NCI-H1048 (cell line): Measurements from ENCODE around the gene MPPED1.

Experiments
- DNase-seq: peaks from one replicate; lab custom pipeline; 2025; lab: John Stamatoyannopoulos, UW

MPPED1 gene

GRCh38 chr22:43476751-43477725 lies 65.2 kb downstream of the MPPED1 start:
- no peak for DNase-seq

GRCh38 chr22:43477966-43478365 lies 66.2 kb downstream of the MPPED1 start:
- DNase-seq: no peak

GRCh38 chr22:43478621-43479300 lies 66.9 kb downstream of the MPPED1 start:
- DNase-seq: no peak

- no peak for DNase-seq
These were observed 67.6 kb downstream of the MPPED1 start for GRCh38 chr22:43479301-43479950.

- no peak for DNase-seq
These were observed 68.1 kb downstream of the MPPED1 start for GRCh38 chr22:43479962-43480361.

GRCh38 chr22:43481568-43482317 lies 69.9 kb downstream of the MPPED1 start:
- DNase-seq: no peak

- no peak for DNase-seq
These were observed 70.5 kb downstream of the MPPED1 start for GRCh38 chr22:43482318-43482625.

- no peak for DNase-seq
These were observed 71.5 kb downstream of the MPPED1 start for GRCh38 chr22:43483266-43483665.

- no peak for DNase-seq
These were observed 71.9 kb downstream of the MPPED1 start for GRCh38 chr22:43483669-43484068.

- no peak for DNase-seq
These were observed 72.4 kb downstream of the MPPED1 start for GRCh38 chr22:43484227-43484626.

GRCh38 chr22:43485502-43486089 lies 73.8 kb downstream of the MPPED1 start:
- DNase-seq: no peak

GRCh38 chr22:43487311-43488030 lies 75.7 kb downstream of the MPPED1 start:
- DNase-seq: no peak

- no peak for DNase-seq
These were observed 76.4 kb downstream of the MPPED1 start for GRCh38 chr22:43488031-43488866.

GRCh38 chr22:43488937-43489336 lies 77.1 kb downstream of the MPPED1 start:
- no peak for DNase-seq

- DNase-seq: no peak
These were observed 78.5 kb downstream of the MPPED1 start for GRCh38 chr22:43490311-43490710.

GRCh38 chr22:43491177-43491576 lies 79.4 kb downstream of the MPPED1 start:
- DNase-seq: no peak

GRCh38 chr22:43491737-43492136 lies 79.9 kb downstream of the MPPED1 start:
- DNase-seq: no peak

- DNase-seq: no peak
These were observed 81.5 kb downstream of the MPPED1 start for GRCh38 chr22:43493297-43493696.

GRCh38 chr22:43497956-43498855 lies 86.4 kb downstream of the MPPED1 start:
- DNase-seq: no peak
